Astrocyte of the cerebellum (primary cell): Measurements from ENCODE around the gene MRPL11.
"Not testable (repeated sequence)": the region's sequence is repeated elsewhere in the genome, so short reads cannot be mapped to it uniquely, and the experiment has no call there.

Experiments used
- DNase-seq: peaks from one replicate; pipeline ENCODE4 v3.0.0-alpha.2; 2011; ENCODE audit warnings: low read depth
- H3K4me3 ChIP-seq: 2 replicates; pipeline ENCODE4 v1.5.1; 2011; ENCODE audit warnings: mild to moderate bottlenecking, low read depth, low read length, moderate library complexity
- in situ Hi-C: cut with HindIII; loops from 2 replicates; pipeline ENCODE4 v1.10.0; 2017; ENCODE audit warnings: low sequenced_read_pairs
- TF ChIP-seq, protein P1 (sequence below): IDR thresholded peaks from 2 replicates; pipeline ENCODE4 v1.5.1; 2012; ENCODE audit warnings: low read length, low read depth, moderate library complexity, mild to moderate bottlenecking; ENCODE audit errors: missing control alignments

The MRPL11 gene

DNA sequence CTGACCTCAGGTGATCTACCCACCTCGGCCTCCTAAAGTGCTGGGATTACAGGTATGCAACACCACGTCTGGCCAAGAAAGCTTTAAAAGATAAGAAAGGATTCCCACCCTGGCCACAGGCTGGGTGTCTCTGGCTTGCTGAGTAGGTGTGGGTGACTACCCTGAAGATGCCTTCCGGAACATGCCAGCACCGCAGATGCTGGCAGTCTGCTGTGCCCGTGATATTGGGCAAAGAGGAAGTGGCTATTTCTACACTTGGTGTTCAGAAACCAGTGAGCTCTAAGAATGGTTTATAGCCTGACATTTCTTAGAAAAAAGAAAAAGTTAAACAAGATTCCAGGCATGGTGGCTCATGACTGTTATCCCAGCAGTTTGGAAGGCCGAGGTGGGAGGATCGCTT lies 6.1 kb downstream of the MRPL11 start:
- no peak for DNase-seq
- H3K4me3 ChIP-seq, result no peak overlapping the region
- TF ChIP-seq, protein P1, sequence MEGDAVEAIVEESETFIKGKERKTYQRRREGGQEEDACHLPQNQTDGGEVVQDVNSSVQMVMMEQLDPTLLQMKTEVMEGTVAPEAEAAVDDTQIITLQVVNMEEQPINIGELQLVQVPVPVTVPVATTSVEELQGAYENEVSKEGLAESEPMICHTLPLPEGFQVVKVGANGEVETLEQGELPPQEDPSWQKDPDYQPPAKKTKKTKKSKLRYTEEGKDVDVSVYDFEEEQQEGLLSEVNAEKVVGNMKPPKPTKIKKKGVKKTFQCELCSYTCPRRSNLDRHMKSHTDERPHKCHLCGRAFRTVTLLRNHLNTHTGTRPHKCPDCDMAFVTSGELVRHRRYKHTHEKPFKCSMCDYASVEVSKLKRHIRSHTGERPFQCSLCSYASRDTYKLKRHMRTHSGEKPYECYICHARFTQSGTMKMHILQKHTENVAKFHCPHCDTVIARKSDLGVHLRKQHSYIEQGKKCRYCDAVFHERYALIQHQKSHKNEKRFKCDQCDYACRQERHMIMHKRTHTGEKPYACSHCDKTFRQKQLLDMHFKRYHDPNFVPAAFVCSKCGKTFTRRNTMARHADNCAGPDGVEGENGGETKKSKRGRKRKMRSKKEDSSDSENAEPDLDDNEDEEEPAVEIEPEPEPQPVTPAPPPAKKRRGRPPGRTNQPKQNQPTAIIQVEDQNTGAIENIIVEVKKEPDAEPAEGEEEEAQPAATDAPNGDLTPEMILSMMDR, result no peak
- in situ Hi-C loops, result no loop called here

GRCh38 chr11:66431871-66432329 lies 6.7 kb downstream of the MRPL11 start:
- DNase-seq, H3K4me3 ChIP-seq, in situ Hi-C loops: not testable (repeated sequence)

DNA sequence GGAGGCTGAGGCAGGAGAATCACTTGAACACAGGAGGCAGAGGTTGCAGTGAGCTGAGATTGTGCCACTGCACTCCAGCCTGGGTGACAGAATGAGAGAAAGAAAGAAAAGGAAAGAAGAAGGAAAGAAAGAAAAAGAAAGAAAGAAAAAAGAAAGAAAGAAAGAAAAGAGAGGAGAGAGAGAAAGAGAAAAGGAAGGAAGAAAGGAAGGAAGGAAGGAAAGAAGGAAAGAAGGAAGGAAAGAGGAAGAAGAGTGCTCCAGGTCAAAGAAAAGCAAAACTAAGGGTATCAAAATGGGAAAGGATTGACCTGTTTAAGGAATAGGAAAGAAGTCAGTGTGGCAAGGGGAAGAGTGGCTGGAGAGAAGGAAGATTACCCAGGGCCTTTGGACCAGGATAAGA lies 7.4 kb downstream of the MRPL11 start:
- H3K4me3 ChIP-seq, DNase-seq, in situ Hi-C loops: not testable (repeated sequence)

DNA sequence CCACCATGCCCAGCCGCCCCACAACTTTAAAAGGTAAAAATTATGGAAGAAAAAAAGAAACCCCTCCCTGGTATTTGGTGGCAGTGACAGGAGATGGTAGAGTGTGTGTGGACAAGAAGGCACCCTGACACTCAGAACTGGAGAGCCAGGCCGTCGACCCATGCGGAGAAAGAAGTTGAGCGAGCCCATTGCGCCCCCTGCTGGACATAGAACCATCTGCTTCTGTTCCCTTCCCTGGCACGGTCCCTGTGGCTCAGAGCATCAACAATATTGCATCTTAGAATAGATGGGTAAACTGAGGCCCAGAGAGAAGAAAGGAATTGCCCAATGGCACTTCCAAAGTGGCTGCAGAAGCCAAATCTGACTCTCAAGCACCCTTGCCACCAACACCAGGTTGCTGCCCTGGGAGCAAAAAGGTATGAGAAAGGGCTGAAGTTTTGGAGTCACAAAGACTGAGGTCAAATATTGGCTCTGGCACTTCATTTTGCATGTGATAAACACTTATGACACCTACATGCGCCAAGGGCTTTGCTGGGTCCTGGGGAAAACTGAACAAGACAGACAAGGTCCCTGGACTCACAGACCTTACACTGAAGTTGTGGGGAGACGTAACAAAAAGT lies 8.6 kb downstream of the MRPL11 start:
- no peak overlapping the region for H3K4me3 ChIP-seq
- in situ Hi-C loops, result no loop called here
- TF ChIP-seq, protein P1, result peak; percentile 83
- DNase-seq, result peak; percentile 49

GRCh38 chr11:66428933-66429332 lies 9.7 kb downstream of the MRPL11 start:
- TF ChIP-seq, protein P1, result no peak
- DNase-seq, result no peak
- in situ Hi-C loops, result no loop called here
- no peak overlapping the region for H3K4me3 ChIP-seq

GRCh38 chr11:66426314-66426713 lies 12.3 kb downstream of the MRPL11 start:
- in situ Hi-C loops, result no loop called here
- no peak for DNase-seq
- TF ChIP-seq, protein P1, result no peak
- no peak overlapping the region for H3K4me3 ChIP-seq

- H3K4me3 ChIP-seq, result no peak overlapping the region
- in situ Hi-C loops, result no loop called here
- TF ChIP-seq, protein P1, result no peak
- DNase-seq, result peak; percentile 76
Measured at GRCh38 chr11:66421492-66422205, 17.0 kb downstream of the MRPL11 start.
